ENCODE measurements around the gene TP53BP1. TPM values are rescaled to one million over a fixed set of nuclear protein-coding genes. Genes with fewer than 3 reads are reported as not detected.

The TP53BP1 gene
- total and polyA plus RNA-seq, 2 of the 13 experiments (the other 11 are each of a cell fraction or from before 2014, with no cell fraction given) = 17.1 to 17.4 TPM

DNA sequence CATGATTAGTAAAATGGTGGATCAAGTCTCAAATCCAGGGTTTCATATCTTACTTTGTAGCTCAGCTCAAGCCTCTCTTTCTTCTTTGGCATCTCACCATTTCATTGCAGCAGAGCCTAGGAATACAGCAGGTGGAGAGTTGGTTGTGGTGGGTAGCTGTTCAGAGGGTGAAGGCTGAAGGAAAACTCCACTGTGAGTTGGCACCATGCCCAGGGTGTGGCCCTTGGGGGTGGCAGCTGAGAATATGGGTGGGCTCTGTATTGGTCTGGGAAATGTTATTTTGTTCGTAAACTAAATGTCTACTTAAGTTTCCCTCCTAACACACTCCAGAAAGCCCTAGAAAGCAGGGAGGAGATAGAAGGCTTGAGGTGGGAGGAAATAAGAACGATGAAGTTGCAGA, 22.8 kb upstream of the TP53BP1 start (continued):
- TF ChIP-seq ZBTB34 (CRISPR knock-in tag; IDR thresholded peaks at IDR 0.05) (no peak), ZNF292 (CRISPR knock-in tag; IDR thresholded peaks at IDR 0.05; ENCODE audit: borderline replicate concordance, low read depth) (no peak), ZKSCAN5 (CRISPR knock-in tag; IDR thresholded peaks at IDR 0.05) (no peak), THYN1 (CRISPR knock-in tag; IDR thresholded peaks at IDR 0.05; ENCODE audit: borderline replicate concordance, low read depth) (no peak), GTF2F1 (IDR thresholded peaks at IDR 0.05; ENCODE audit: low read length) (no peak), PAXIP1 (CRISPR knock-in tag; conservative IDR thresholded peaks at IDR 0.05) (no peak)
- TF ChIP-seq, protein P1, sequence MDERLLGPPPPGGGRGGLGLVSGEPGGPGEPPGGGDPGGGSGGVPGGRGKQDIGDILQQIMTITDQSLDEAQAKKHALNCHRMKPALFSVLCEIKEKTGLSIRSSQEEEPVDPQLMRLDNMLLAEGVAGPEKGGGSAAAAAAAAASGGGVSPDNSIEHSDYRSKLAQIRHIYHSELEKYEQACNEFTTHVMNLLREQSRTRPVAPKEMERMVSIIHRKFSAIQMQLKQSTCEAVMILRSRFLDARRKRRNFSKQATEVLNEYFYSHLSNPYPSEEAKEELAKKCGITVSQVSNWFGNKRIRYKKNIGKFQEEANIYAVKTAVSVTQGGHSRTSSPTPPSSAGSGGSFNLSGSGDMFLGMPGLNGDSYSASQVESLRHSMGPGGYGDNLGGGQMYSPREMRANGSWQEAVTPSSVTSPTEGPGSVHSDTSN (CRISPR knock-in tag; IDR thresholded peaks at IDR 0.05) = no peak

All from HepG2 (cell line).